ENCODE data around the gene STXBP6. TPM values are rescaled to one million over a fixed set of nuclear protein-coding genes. Genes with fewer than 3 reads are reported as not detected.

STXBP6 gene
- polyA plus RNA-seq, 1 donor (not counting 4 experiments of a cell fraction or from before 2014, with no cell fraction given) = 1.4 TPM

DNA sequence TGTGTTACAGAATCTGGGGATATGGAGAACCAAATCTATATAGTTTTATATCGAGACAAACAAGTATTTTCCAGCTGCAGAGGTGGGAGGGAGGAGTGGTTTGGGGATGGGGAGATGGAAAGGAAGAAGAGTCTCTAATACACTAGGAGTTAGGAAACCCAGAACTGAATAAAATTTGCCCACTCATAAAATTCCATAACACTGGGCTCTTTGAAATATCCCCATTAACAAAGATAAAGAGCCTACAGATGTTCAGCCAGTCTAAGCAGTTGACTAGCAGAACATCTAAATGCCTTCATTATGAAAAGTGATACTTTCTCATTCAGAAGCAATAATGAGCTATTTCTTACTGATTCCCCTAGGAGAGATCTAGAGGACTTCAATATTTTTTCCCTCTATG, 264.2 kb downstream of the STXBP6 start:
- dilution Hi-C loops (cut with MboI; ENCODE audit: extremely low pct_ligation_motif_present, low sequenced_read_pairs) = no loop called here
- no peak overlapping the region for H3K9ac ChIP-seq (ENCODE audit: control insufficient read depth, extremely low read depth, insufficient read depth, low read length)
- H2AFZ ChIP-seq (ENCODE audit: control insufficient read depth, low read length) = no peak overlapping the region
- H3K79me2 ChIP-seq (ENCODE audit: control insufficient read depth, insufficient read depth, low read length) = no peaks in the 10 kb centered on the region
- no peaks in the 10 kb centered on the region for H3K36me3 ChIP-seq (ENCODE audit: control insufficient read depth in 2 of 2, extremely low read depth in 1 of 2, insufficient read depth in 2 of 2, low read length in 2 of 2)
- no peak overlapping the region for H3K4me2 ChIP-seq (ENCODE audit: control insufficient read depth, extremely low read depth, insufficient read depth, low read depth, low read length)
- DNase-seq (ENCODE audit: low read depth, low spot score) = no peak
- no peaks in the 10 kb centered on the region for H3K9me1 ChIP-seq (ENCODE audit: control insufficient read depth, extremely low read depth, insufficient read depth, low read length)
- no peak for TF ChIP-seq CTCF (optimal IDR thresholded peaks at IDR 0.05 in 1 of 3, IDR thresholded peaks at IDR 0.05 in 1 of 3, conservative IDR thresholded peaks at IDR 0.05 in 1 of 3; ENCODE audit: extremely low read depth in 1 of 3, insufficient read depth in 2 of 3, low read length in 3 of 3)
- TF ChIP-seq EZH2 (IDR thresholded peaks at IDR 0.05; ENCODE audit: low read length) = no peak
- H3K4me1 ChIP-seq (ENCODE audit: control insufficient read depth, extremely low read depth, insufficient read depth, low read length) = no peaks in the 10 kb centered on the region
- H3K27ac ChIP-seq (ENCODE audit: control insufficient read depth, insufficient read depth, low read length) = no peak overlapping the region
- no peaks in the 10 kb centered on the region for H3K9me3 ChIP-seq (ENCODE audit: control insufficient read depth, low read depth, low read length)
- H4K20me1 ChIP-seq (ENCODE audit: control insufficient read depth, extremely low read depth, insufficient read depth, low read length) = no peaks in the 10 kb centered on the region
- H3K4me3 ChIP-seq (ENCODE audit: control insufficient read depth in 2 of 3, extremely low read depth in 1 of 3, insufficient read depth in 2 of 3, low read depth in 1 of 3, low read length in 3 of 3) = no peak overlapping the region
- FAIRE-seq = no peak
- peaks cover 3% of the 10 kb centered on the region for H3K27me3 ChIP-seq (ENCODE audit: control insufficient read depth, extremely low read depth, insufficient read depth, low read length)

DNA sequence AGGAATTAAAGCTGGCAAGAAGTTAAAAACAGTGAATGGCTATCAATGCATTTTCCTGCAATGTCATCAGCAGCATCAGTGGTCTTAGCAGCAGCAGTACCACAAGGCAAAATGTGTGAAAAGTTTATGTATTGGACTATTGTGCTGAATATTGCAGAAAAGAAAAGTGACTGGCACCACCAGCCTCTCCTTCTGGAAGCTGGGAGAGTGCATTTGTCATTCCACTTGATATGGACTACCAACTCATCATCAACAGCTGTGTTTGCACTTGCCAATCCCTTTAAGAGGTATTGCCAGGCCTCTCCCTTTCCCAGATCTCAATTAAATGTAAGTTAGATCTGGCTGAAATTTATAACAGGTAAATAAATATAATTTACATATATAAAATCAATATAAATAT, 265.0 kb downstream of the STXBP6 start:
- Histone ChIP-seq H3K27ac (ENCODE audit: control insufficient read depth, insufficient read depth, low read length) (no peak overlapping the region), H3K9ac (ENCODE audit: control insufficient read depth, extremely low read depth, insufficient read depth, low read length) (no peak overlapping the region), H3K4me1 (ENCODE audit: control insufficient read depth, extremely low read depth, insufficient read depth, low read length) (no peaks in the 10 kb centered on the region), H3K4me3 (ENCODE audit: control insufficient read depth in 2 of 3, extremely low read depth in 1 of 3, insufficient read depth in 2 of 3, low read depth in 1 of 3, low read length in 3 of 3) (no peak overlapping the region), H3K79me2 (ENCODE audit: control insufficient read depth, insufficient read depth, low read length) (no peaks in the 10 kb centered on the region), H3K36me3 (ENCODE audit: control insufficient read depth in 2 of 2, extremely low read depth in 1 of 2, insufficient read depth in 2 of 2, low read length in 2 of 2) (no peaks in the 10 kb centered on the region), H3K27me3 (ENCODE audit: control insufficient read depth, extremely low read depth, insufficient read depth, low read length) (peaks cover 3% of the 10 kb centered on the region), H3K9me1 (ENCODE audit: control insufficient read depth, extremely low read depth, insufficient read depth, low read length) (no peaks in the 10 kb centered on the region), H4K20me1 (ENCODE audit: control insufficient read depth, extremely low read depth, insufficient read depth, low read length) (no peaks in the 10 kb centered on the region), H3K9me3 (ENCODE audit: control insufficient read depth, low read depth, low read length) (no peaks in the 10 kb centered on the region), H3K4me2 (ENCODE audit: control insufficient read depth, extremely low read depth, insufficient read depth, low read depth, low read length) (no peak overlapping the region), H2AFZ (ENCODE audit: control insufficient read depth, low read length) (no peak overlapping the region)
- no peak for FAIRE-seq
- DNase-seq (ENCODE audit: low read depth, low spot score) = no peak
- dilution Hi-C loops (cut with MboI; ENCODE audit: extremely low pct_ligation_motif_present, low sequenced_read_pairs) = no loop called here
- no peak for TF ChIP-seq CTCF (optimal IDR thresholded peaks at IDR 0.05 in 1 of 3, IDR thresholded peaks at IDR 0.05 in 1 of 3, conservative IDR thresholded peaks at IDR 0.05 in 1 of 3; ENCODE audit: extremely low read depth in 1 of 3, insufficient read depth in 2 of 3, low read length in 3 of 3)
- TF ChIP-seq EZH2 (IDR thresholded peaks at IDR 0.05; ENCODE audit: low read length) = no peak
